D341Med (cell line): ENCODE measurements around the gene GLP1R.

ENCODE experiments used
- DNase-seq: peaks from one replicate; pipeline ENCODE4 v3.0.0; 2012; ENCODE audit warnings: low spot score

GLP1R gene

DNA sequence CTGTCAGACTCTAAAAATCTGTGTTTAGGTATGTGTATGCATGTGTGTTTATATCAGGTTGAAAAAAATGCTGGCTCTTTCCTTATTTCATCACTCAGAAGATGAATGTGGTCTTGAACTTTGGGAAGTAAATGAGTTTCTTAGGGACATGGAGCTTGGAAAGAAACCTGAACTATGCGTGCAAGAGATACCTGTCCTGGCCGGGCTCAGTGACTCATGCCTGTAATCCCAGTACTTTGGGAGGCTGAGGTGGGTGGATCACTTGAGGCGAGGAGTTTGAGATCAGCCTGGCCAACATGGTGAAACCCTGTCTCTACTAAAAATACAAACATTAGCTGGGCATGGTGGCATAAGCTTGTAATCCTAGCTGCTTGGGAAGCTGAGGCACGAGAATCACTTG lies 4.4 kb upstream of the GLP1R start:
- no peak for DNase-seq

DNA sequence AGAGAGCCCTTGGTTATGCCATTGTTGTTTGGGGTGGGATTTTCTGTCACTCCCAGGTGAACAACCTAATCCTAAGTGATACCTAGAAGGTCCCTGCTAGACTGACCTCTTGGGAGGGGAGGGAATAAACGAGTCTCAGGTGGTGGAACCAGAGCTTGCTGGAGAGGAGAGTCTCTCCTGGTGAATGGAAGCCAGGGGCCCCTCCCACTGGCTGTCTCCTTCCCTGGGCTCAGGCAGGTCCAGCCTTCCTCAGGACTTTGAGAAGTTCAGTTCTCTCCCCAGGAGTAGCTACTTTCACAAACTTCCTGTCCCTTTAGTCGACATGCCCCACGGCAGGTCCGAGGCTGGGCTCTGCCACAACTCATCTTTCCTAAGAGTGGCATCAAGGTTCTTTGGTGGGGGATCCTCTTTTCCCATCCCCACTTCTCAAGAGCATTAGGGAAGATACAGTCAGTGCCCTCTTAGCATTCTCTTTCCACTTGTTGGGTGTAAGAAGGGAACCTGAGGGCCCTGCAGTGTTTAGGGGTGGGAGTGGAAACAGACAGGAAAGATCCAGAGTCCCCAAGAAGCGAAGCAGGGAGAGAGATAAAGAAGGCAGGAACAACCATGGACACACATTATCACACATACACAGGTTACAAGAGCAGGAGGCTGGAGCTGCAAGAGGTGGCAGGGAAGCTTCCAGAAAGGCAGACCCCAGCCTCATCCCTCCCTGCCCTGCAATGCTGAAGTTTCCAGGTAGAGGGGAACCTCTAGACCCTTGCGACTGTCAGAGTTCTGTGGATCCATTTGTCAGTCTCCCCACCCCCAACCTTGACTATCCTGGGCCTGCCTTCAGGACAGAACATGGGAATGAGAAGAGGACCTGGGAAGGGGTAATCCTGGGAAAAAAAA lies 900 bp upstream of the GLP1R start:
- no peak for DNase-seq

DNA sequence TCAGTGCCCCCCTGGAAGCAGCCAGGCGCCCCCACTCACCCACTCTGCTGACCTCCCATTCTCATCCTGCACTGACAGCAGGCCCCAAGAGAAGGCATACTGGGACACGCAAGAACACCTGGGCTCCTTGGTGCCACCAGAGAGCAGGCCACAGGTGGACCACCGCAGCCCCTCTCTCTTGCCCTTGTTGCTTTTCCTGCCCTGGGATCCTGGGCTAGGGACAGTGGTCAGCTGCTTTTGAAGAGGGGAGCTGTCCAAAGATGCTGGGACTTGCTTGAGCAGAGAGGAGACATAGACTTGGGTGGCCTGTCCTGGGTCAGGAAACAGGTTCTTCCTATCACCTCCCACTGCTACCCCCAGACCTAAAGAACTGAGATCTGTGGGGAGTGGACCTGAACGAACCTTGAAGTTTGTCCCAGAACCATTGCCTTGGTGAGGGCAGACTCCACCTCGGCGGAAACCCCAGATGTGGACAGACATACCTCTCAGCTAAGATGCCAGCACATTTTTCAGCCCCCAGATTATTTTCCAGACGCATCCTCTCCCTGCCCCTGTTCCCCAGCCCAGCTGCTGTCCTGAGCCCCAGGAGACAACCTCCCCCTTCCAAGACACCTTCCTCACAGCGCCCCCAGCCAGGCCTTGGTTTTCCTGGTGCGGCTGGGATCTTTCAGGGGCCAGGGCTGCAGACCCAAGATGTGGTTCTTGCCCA lies 1.1 kb downstream of the GLP1R start:
- DNase-seq = no peak

DNA sequence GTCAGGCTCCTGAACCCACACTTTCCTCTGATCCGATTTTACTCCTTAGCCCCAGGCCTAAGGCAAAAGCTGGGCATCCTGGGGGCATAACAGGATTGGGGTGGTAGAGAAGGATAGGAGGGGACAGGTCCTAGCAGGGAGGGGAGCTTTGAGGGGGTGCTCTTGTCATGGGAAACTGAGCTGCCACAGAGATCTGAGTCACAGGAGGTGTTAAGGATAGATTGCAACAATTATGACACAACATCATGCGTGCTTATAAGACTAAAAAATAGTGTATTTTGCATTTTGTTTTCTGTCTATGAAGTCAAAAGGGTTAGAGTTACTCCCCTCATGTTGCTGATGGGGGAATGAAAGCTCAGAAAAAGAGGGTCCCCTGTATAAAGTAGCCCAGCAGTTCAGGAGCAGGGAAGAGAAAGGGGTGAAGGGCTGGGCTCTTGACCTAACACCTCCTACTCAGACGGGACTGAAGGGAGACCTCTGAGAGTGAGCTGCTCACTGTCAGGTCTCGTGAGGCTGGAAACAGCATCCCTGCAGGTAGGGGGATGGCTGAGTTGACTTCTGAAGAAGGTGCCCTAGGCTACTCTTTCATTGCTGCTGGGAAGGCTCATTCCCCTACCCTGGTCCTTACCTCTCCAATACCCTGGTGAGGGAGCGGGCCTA lies 2.0 kb downstream of the GLP1R start:
- DNase-seq = no peak

DNA sequence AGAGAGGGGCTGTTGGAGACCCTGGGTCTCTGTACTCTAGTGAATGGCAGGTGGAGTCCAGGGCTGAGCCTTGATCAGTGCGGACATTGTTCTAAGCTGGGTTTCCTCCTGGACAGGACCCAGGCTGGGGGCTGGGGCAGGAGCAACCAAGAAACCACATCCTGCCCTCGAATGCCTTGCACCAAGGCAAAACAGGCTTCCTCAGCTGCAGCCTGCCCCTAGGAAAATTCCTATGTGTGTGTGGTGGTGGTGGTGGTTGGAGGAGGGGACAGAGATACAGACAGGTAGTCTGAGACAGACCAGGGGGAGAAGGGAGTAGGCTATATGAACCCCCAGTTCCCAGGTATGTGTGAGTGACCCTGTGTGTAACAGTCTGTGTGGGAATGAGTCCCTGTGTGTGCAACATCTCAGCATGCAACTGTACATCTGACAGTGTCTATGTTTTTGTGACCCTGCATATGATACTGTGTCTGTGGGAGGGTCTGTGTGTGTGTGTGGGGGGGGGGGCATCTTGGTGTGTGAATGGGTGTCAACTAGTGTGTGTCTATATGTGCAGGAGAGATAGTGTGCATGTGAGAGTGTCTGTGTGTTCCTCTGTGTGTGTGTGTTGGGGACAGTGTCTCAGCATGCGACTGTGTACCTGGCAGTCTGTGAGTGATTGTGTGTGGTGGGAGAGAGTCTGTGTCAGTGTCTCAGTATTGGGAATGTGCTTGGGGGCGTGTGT lies 3.0 kb downstream of the GLP1R start:
- no peak for DNase-seq

DNA sequence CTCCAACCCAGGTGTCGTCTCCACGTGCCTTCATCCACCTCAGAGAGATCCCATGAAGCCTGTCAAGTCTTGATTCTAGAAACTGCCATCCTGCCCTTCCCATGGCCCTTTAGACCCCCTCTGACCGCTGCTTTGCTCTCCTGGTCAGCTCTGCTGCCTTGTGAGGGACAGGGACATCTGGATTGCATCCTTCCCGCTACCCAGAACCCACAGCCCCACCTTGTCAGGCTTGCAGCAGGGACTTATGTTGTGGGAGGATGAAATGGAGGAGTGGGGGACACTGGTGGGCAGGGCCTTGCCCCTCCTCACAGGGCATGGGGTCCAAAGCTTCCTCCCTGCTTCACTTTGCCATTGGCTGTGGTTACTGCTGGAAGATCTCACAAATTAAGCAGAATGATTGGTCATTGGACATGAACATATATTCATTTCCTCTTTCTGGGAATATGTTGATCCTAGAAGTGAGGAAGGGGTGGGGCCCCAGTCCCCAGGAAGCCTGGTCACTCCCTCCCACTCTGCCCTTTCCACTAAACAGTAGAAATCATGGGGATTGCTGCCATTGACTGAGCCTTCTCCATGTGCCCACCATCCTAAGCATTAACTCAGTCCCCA lies 4.5 kb downstream of the GLP1R start:
- DNase-seq = no peak

DNA sequence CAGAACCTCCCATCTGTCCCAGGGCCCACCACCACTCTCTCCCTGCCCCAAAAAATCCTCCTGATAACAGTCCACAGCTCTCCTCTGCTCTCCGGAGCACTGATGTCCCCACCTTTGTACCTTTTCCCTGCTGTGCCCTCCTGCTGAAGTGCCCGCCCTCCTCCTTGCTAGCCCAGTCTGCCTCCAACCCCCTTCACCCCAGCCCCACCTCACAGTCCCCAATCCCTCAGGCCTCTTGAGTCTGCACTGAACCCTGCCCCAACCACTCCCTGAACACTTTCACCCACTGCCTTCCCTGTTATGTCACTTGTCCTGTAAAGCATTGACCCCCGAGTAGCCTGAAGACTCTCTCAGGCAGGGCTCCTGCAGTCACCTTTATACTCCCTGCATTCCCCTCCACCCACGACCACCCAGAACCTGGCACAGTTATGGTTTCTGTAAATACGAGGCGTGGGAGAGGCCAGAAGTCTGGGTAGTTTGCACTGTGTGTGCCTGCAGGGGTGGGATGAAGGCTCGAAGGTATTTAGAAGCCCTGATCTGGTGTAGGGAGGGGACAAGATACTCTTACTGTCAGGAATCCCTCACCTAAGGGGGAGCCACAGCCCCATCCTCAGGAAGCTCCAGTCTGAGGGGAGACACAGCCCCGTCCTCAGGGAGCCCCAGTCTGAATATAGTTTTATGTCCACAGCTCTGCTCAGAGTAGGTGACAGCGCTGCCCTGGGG lies 5.4 kb downstream of the GLP1R start:
- no peak for DNase-seq

DNA sequence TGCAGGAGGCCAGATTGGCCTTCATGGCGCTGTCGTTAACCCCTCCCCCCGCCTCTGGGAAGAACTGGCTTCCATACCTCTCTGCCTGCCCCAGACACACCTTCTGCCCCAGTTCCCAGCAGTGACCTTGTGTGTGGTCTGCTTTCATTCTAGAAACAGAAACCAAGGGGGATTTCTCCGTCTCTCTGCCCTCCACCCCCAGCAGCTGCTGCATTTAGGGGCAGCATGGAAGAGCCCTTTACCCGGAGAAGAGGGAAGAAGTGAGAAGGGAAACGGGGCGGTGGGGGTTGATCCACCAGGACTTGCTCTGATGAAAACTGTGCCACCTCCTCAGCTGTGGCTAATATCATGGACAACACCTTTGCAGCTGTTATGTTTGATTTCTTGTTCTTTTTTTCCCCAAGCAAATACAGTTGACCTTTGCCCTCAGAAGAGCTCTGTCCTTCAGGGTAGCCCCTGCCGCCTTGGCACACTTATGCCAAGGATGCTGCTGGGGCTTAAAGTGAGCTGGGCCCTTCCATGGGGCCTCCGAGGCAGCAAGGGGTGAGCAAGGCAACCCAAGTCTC lies 6.1 kb downstream of the GLP1R start:
- DNase-seq = no peak

DNA sequence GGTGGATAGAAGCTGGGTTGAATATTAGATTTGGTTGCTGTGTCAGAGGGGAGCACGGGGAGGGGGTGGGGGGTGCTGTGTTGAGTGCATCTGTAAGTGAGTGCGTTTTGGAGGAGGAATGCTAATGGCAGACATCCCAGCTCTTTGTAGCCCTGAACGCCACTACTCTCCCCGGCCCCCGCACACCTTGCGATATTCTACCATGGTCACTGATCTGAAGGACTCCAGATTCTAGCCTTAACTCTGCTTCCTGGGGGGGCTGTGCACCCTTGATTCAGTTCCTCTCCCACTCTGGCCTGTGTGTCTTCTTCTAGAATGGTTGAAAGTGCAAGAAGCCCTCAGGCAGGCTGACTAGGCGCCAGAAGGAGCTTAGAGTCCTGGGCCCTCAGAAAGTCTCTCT lies 7.1 kb downstream of the GLP1R start:
- DNase-seq = no peak

DNA sequence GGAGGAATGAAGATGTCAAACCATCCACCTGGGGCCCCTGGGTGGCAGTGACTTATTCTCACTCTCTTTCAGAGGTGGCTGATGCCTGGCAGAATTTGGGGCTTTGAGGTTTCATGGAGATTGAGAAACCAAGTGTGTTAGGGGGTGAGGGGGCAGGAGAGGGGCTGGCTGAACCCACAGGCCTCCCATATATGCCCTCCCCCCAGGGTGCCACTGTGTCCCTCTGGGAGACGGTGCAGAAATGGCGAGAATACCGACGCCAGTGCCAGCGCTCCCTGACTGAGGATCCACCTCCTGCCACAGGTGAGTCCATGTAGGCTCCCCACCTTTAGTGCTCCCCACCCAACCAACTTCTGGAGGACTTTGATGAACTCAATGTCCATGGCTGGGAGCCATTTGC lies 7.6 kb downstream of the GLP1R start:
- no peak for DNase-seq

DNA sequence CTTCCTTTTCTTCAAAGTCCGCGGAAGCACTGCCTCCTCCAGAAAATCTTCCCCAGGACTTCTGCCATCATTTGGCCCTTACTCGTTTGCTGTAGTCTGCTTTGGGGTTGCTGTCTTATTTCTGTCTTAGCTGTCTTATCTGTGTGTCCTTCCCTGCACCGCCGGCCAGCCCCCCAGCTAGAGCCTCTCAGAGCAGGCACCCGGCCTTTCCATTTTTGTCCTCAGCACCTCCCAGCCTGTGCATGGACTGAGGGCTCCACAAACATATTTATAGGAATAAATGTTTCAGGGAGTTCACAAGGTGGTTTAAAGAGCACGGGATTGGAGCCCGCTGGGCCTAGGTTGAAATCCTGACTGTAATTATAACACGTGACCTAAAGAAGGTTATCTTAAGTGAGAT lies 8.1 kb downstream of the GLP1R start:
- no peak for DNase-seq

DNA sequence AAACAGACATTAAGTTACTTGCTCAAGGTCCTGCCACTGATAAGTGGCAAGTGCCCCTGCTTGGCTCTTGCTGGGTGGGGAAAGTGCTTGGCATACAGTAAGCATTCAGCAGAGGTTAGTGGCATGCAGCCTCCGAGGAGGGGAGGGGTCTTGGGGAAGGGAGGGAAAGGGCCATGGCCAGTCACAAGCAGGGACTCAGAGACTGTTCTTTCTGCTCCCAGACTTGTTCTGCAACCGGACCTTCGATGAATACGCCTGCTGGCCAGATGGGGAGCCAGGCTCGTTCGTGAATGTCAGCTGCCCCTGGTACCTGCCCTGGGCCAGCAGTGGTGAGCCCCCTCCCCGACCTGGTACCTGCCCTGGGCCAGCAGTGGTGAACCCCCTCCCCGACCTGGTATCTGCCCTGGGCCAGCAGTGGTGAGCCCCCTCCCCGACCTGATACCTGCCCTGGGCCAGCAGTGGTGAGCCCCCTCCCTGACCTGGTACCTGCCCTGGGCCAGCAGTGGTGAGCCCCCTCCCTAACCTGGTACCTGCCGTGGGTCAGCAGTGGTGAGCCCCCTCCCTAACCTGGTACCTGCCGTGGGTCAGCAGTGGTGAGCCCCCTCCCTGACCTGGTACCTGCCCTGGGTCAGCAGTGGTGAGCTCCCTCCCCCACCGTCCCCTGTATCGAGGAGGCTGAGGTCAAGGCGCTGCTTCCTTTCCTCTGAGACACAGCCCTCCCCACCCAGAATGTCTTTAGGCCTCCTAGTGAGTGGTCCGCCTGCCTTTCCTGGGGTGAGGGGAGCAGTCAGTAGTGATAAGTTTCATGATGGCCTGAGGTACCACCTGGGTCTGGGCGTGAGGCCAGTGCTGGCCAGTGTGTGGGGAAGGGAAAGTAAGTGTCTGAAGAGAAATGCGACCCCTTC lies 8.9 kb downstream of the GLP1R start:
- no peak for DNase-seq

DNA sequence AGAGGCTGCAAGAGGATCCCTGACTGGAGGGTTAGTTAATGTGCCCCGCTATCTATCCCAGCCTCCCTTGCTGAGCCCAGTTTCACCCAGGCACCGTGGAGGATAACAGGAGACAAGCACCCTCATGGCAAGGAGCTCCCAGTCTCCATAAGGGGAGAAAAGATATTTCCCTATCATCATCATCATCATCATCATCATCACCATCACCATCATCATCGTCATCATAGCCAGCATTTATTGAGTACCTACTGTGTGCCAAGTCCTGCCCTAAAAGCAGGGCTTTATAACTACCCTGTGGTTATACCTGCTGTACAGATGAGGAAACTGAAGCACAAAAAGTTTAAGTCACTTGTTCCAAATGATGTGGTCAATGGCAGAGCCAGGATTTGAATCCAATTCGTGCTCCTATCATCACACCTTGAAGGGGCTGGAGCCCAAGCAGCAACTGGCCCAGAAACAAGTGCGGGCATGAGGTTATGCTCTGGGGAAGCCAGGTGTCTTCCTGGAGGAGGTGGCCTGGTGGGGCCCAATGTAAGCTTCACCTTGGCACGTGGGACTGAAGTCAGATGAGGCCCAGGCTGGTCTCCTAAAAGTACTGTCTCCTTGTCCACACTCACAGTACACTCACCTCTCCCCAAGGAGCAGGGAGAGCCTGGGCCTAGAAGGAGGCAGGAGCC lies 10.0 kb downstream of the GLP1R start:
- no peak for DNase-seq

DNA sequence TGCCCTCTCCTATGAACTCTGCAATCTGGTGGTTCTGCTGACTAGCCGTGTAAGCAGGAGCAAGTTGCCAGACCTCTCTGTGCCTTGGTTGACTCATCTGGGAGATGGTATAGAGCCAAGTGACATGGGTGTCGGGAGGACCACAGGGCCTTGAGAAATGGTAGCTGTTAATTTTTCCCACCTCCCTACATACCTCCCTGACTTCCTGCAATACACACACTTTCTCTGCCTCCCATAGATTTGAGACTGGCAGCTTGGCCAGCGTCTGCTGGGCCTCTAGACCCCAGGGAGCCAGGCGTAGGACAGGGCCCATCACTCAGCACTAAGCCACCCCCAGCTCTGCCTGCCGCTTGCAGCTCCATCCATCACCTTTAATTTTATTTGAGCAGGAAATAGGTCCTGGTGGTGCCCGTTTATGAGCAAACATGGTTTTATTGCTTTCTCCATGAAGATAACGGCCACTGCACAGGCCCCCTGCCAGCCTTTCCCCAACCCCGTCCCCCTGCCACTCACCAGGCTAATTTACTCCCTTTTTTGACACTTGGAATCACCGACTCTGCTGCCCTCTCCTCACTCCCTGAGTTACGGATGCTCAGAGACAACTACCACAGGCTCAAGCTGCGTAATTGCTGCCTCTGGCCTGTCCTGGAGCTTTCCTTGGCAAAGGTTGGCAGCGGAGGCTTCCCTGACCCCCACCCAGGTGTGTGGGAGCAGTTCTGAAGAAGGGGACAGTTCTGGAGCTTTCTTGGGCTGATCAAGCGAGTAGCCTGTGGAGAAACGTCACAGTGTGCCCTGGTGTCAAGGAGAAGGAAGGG lies 11.1 kb downstream of the GLP1R start:
- DNase-seq = no peak

DNA sequence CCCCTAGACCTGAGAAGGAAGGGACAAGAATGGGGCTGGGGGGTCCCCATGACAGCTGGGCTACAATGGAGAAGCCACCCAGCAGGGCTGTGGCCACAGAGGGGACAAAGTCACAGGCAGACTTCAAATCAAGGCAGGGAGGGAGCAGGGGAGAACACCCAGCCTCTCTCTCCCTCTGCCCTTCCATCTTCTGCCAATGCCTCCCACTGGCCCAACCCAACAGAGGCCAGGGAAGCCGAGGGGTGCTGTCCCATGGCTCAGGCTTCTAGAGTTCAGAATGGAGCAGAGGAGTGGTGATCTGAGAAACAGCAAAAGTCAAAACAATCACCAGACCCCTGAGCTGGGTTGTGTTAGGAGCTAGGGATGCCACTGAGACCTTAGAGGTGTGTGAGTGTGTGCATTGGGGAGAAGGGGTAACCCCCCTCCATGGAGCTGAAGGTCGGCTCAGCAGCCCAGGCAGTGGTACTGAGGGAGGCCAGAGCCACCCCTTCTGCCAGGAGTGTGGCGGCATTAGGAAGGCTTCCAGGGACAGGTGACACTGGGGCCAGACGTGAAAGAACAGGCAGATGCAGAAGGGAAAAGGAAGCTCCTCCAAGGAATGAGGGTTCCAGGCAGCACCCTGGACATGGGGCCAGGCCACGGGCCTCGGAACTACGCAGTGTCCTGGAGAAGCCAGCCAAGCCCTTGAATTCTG lies 12.0 kb downstream of the GLP1R start:
- DNase-seq = no peak

DNA sequence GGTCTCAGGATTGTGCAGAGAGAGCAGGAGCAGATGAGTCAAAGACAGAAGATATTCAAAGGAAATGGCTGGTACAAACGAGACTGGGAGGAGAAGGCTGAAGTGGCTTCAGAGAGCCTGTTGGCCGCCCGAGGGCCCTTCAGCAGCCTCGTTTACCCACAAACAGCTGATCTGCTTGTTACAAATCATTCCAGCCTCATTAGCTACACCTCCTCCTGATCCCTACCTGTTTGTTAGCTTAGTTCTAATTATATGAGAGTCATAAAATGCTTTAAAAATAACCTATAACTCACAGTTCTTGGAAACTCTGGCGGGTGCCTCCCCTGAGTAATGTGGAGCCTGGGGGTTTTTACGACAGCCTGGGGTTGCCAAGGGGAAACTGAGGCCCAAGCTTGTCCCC lies 12.6 kb downstream of the GLP1R start:
- DNase-seq = no peak

DNA sequence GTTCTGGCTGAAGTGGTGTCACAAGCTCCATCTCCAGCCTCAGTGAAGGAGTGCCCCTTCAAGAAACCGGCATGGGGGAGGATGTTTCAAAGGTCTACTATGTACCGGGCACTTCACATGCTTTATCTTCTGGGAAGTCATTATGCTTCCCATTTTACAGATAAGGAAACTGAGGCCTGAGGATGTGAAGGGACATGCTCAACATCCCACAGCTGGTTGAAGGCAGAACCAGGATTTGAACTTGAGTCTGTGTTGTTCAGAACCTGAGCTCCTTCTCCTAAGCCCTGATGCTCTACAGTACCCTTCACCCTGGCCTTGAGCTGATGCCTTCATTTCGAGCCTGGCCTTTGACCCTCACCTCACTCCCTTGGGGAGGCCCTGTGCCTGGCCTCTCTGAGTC lies 13.0 kb downstream of the GLP1R start:
- DNase-seq = no peak
